Neural cell (in vitro differentiated cells): ENCODE data around the gene FMR1. TPM values are rescaled to one million over a fixed set of nuclear protein-coding genes. Genes with fewer than 3 reads are reported as not detected.

ENCODE experiments used
- H2AFZ ChIP-seq: fragments of 200-600, 300-800 bp; sonication (generic), shearing (Covaris generic); 2 replicates; pipeline ENCODE4 v1.6.0; 2014; ENCODE audit warnings: low read depth, mild to moderate bottlenecking, antibody characterized with exemption, low read length, moderate library complexity
- H3F3A ChIP-seq: fragments of 200-600 bp; shearing (Covaris generic); 2 replicates; pipeline ENCODE4 v1.6.1; 2016; ENCODE audit warnings: mild to moderate bottlenecking, moderate library complexity, mixed read lengths, antibody characterized with exemption, low read length; ENCODE audit not compliant: insufficient read depth, poor library complexity, severe bottlenecking
- H3K27ac ChIP-seq: fragments of 200-600, 300-800 bp; sonication (generic), shearing (Covaris generic); 2 replicates; pipeline ENCODE4 v1.5.1; 2014; ENCODE audit warnings: mild to moderate bottlenecking, low read length, moderate library complexity
- H3K27me3 ChIP-seq: fragments of 300-800, 200-600 bp; sonication (generic), shearing (Covaris generic); 2 replicates; pipeline ENCODE4 v1.6.0; 2014; ENCODE audit warnings: mild to moderate bottlenecking, low read depth, low read length, moderate library complexity; ENCODE audit not compliant: insufficient read depth
- H3K36me3 ChIP-seq: fragments of 300-800, 200-600 bp; sonication (generic), shearing (Covaris generic); 2 replicates; pipeline ENCODE4 v1.5.1; 2014; ENCODE audit warnings: mild to moderate bottlenecking, antibody characterized with exemption, low read length, moderate library complexity; ENCODE audit not compliant: insufficient read depth
- H3K4me2 ChIP-seq: fragments of 300-800, 200-600 bp; sonication (generic), shearing (Covaris generic); 2 replicates; pipeline ENCODE4 v1.6.0; 2014; ENCODE audit warnings: mild to moderate bottlenecking, low read length
- H3K4me3 ChIP-seq: fragments of 300-800, 200-600 bp; sonication (generic), shearing (Covaris generic); 2 replicates; pipeline ENCODE4 v1.5.1; 2014; ENCODE audit warnings: mild to moderate bottlenecking, low read length, moderate library complexity
- H3K79me2 ChIP-seq: fragments of 200-600 bp; shearing (Covaris generic); replicated peaks from 2 replicates; pipeline ENCODE4 v1.6.0; 2014; ENCODE audit warnings: mild to moderate bottlenecking, low read length, moderate library complexity; ENCODE audit not compliant: insufficient read depth
- H3K9ac ChIP-seq: fragments of 300-800, 200-600 bp; sonication (generic), shearing (Covaris generic); 2 replicates; pipeline ENCODE4 v1.6.1; 2016; ENCODE audit warnings: mild to moderate bottlenecking, low read length, mixed read lengths
- H3K9me2 ChIP-seq: fragments of 200-600 bp; shearing (Covaris generic); 2 replicates; pipeline ENCODE4 v1.6.1; 2016; ENCODE audit warnings: mild to moderate bottlenecking, low read length, mixed read lengths; ENCODE audit not compliant: insufficient read depth
- H3K9me3 ChIP-seq: fragments of 200-600, 300-800 bp; sonication (generic), shearing (Covaris generic); 2 replicates; pipeline ENCODE4 v1.6.1; 2016; ENCODE audit warnings: mild to moderate bottlenecking, mixed run types, low read length, moderate library complexity, mixed read lengths
- H4K20me1 ChIP-seq: fragments of 200-600 bp; shearing (Covaris generic); 2 replicates; pipeline ENCODE4 v1.6.1; 2016; ENCODE audit warnings: mild to moderate bottlenecking, mixed run types; ENCODE audit not compliant: insufficient read depth
- CTCF ChIP-seq: fragments of 450-650 bp; IDR thresholded peaks from 2 replicates; pipeline ENCODE4 v1.5.1; 2014; ENCODE audit warnings: antibody characterized with exemption, mild to moderate bottlenecking, moderate library complexity; ENCODE audit not compliant: poor library complexity, severe bottlenecking
- EP300 ChIP-seq: fragments of 450-650 bp; conservative IDR thresholded peaks from 2 replicates; pipeline ENCODE4 v1.6.1; 2014; ENCODE audit warnings: antibody characterized with exemption, mild to moderate bottlenecking, moderate library complexity; ENCODE audit not compliant: poor library complexity, severe bottlenecking
- EZH2 ChIP-seq: fragments of 200-600, 300-800 bp; shearing (Covaris generic), sonication (generic); IDR thresholded peaks from 2 replicates; pipeline ENCODE4 v1.6.1; 2014; ENCODE audit warnings: antibody characterized with exemption, low read length, borderline replicate concordance, mild to moderate bottlenecking; ENCODE audit not compliant: insufficient read depth, poor library complexity, severe bottlenecking
- MXI1 ChIP-seq: fragments of 450-650 bp; conservative IDR thresholded peaks from 2 replicates; pipeline ENCODE4 v1.6.1; 2014; ENCODE audit warnings: antibody characterized with exemption, mild to moderate bottlenecking; ENCODE audit not compliant: poor library complexity, severe bottlenecking
- POLR2AphosphoS5 ChIP-seq: IDR thresholded peaks from 2 replicates; pipeline ENCODE4 v1.6.1; 2012
- RAD21 ChIP-seq: fragments of 450-650 bp; conservative IDR thresholded peaks from 2 replicates; pipeline ENCODE4 v1.6.1; 2014; ENCODE audit warnings: antibody characterized with exemption, mild to moderate bottlenecking, moderate library complexity
- REST ChIP-seq: IDR thresholded peaks from 2 replicates; pipeline ENCODE4 v1.6.1; 2012; ENCODE audit warnings: borderline replicate concordance
- SMC3 ChIP-seq: fragments of 450-650 bp; conservative IDR thresholded peaks from 2 replicates; pipeline ENCODE4 v1.6.1; 2014; ENCODE audit warnings: antibody characterized with exemption, mild to moderate bottlenecking, moderate library complexity; ENCODE audit not compliant: poor library complexity
- TAF1 ChIP-seq: IDR thresholded peaks from 2 replicates; pipeline ENCODE4 v1.6.1; 2012; ENCODE audit warnings: low read depth
- polyA plus RNA-seq: library from polyadenylated mRNA; depleted of rRNA; stranded (reverse); fragments of >200 nt; gene quantifications from 2 replicates; pipeline ENCODE4 v1.2.3, GENCODE V29; 2014

FMR1 gene
- polyA plus RNA-seq, 1 donor from 2014 or later: 70.8 TPM

- Histone ChIP-seq H3K27me3 (no peaks in the 10 kb centered on the region), H3K9ac (no peak overlapping the region), H2AFZ (no peak overlapping the region), H3K27ac (no peak overlapping the region), H3K9me3 (no peaks in the 10 kb centered on the region), H4K20me1 (no peaks in the 10 kb centered on the region), H3K4me2 (no peak overlapping the region), H3K9me2 (no peaks in the 10 kb centered on the region), H3K4me3 (no peak overlapping the region), H3F3A (no peaks in the 10 kb centered on the region), H3K79me2 (no peaks in the 10 kb centered on the region), H3K36me3 (no peaks in the 10 kb centered on the region)
- no peak for TF ChIP-seq REST
- TF ChIP-seq POLR2AphosphoS5: no peak
- TF ChIP-seq SMC3: no peak
- no peak for TF ChIP-seq EP300
- TF ChIP-seq TAF1: no peak
- no peak for TF ChIP-seq EZH2
- no peak for TF ChIP-seq MXI1
- no peak for TF ChIP-seq RAD21
- TF ChIP-seq CTCF: no peak
Observed at GRCh38 chrX:147960722-147961121, 49.0 kb downstream of the FMR1 start.

- no peaks in the 10 kb centered on the region for H3K27me3 ChIP-seq
- no peak overlapping the region for H3K27ac ChIP-seq
- no peak overlapping the region for H2AFZ ChIP-seq
Observed at GRCh38 chrX:147962476-147962875, 50.8 kb downstream of the FMR1 start.

More at GRCh38 chrX:147962476-147962875, 50.8 kb downstream of the FMR1 start:
- Histone ChIP-seq H3K4me3 (no peak overlapping the region), H3K36me3 (no peaks in the 10 kb centered on the region), H3K79me2 (no peaks in the 10 kb centered on the region), H3K9ac (no peak overlapping the region), H3K9me3 (no peaks in the 10 kb centered on the region), H3F3A (no peaks in the 10 kb centered on the region), H3K4me2 (no peak overlapping the region), H4K20me1 (no peaks in the 10 kb centered on the region), H3K9me2 (no peaks in the 10 kb centered on the region)
- TF ChIP-seq SMC3: no peak
- TF ChIP-seq POLR2AphosphoS5: no peak
- TF ChIP-seq RAD21: no peak
- TF ChIP-seq REST: no peak
- no peak for TF ChIP-seq CTCF
- TF ChIP-seq EZH2: no peak
- no peak for TF ChIP-seq EP300
- TF ChIP-seq MXI1: no peak
- no peak for TF ChIP-seq TAF1
